HepG2 (cell line): ENCODE results near the gene EEFSEC. TPM values are rescaled to one million over a fixed set of nuclear protein-coding genes. Genes with fewer than 3 reads are reported as not detected.

Source experiments
- ATAC-seq: fragments of 200-7000 bp; cut with Tn5 transposase; 3 replicates; pipeline ENCODE4 v1.9.1; 2020; ENCODE audit warnings: mild to moderate bottlenecking, moderate library complexity
- BruUV-seq: library from RNA; stranded (reverse); fragments of 400-500 nt; replicated peaks from 2 replicates; lab custom pipeline; 2021; lab: Mats Ljungman, UMichigan
- CTCF ChIA-PET: fragments of 300-600 bp; formaldehyde crosslinking; extraction: SDS; loops from one replicate; lab custom pipeline; 2021; ENCODE audit warnings: low total read pairs, inconsistent platforms, low intra/inter-chr PET ratio; lab: Yijun Ruan, JAX
- POLR2A ChIA-PET: fragments of 350-600 bp; sonication (Branson Sonifier 250); formaldehyde crosslinking; loops from one replicate; lab custom pipeline; 2020; ENCODE audit warnings: antibody characterized with exemption, inconsistent platforms; lab: Yijun Ruan, JAX
- DNase-seq: peaks from one replicate; pipeline ENCODE4 v3.0.0-alpha.2; 2015; ENCODE audit warnings: low spot score
- FAIRE-seq: peaks from 3 replicates; lab custom pipeline; 2011; peaks lifted over from hg19 to GRCh38; lab: Jason Lieb, UNC
- H2AFZ ChIP-seq: one replicate; pipeline ENCODE4 v1.6.1; 2011; ENCODE audit warnings: low read length, inconsistent platforms
- H3K27ac ChIP-seq: fragments of 300-600 bp; 3 replicates; pipeline ENCODE4 v1.8.0; 2011; ENCODE audit warnings: mixed run types, mild to moderate bottlenecking, mixed read lengths, low read length, inconsistent platforms; ENCODE audit not compliant: insufficient read depth; ENCODE audit errors: extremely low read length
- H3K27me3 ChIP-seq, 2 experiments: fragments of 200-600 bp in 1 of 2; 2 replicates in 1 of 2; 3 replicates in 1 of 2; pipeline versions ENCODE4 v1.6.0 to v1.8.0; 2011; ENCODE audit warnings: low read length in 2 of 2, mild to moderate bottlenecking in 2 of 2, moderate library complexity in 2 of 2, inconsistent platforms in 1 of 2; ENCODE audit not compliant: insufficient read depth in 2 of 2, control insufficient read depth in 1 of 2
- H3K36me3 ChIP-seq, 2 experiments: fragments of 200-600 bp in 1 of 2; replicated peaks in 1 of 2; 2 replicates in 1 of 2; 3 replicates in 1 of 2; pipeline versions ENCODE4 v1.5.1 to v1.8.0; 2011; ENCODE audit warnings: low read length in 2 of 2, inconsistent platforms in 1 of 2; ENCODE audit not compliant: insufficient read depth in 2 of 2, control insufficient read depth in 1 of 2
- H3K4me1 ChIP-seq: 2 replicates; pipeline ENCODE4 v1.5.1; 2012; ENCODE audit warnings: low read length, inconsistent platforms; ENCODE audit not compliant: insufficient read depth
- H3K4me2 ChIP-seq: 2 replicates; pipeline ENCODE4 v1.6.0; 2011; ENCODE audit warnings: low read depth, low read length, inconsistent platforms
- H3K4me3 ChIP-seq, 3 experiments: fragments of 200-600 bp in 1 of 3; sonication (generic), shearing (Covaris generic) in 1 of 3; replicated peaks in 1 of 3; 2 replicates each; pipeline ENCODE4 v1.5.1; 2011 to 2016; ENCODE audit warnings: low read length in 3 of 3, inconsistent platforms in 2 of 3, low read depth in 2 of 3, mild to moderate bottlenecking in 2 of 3, control low read depth in 1 of 3, mixed read lengths in 1 of 3; ENCODE audit not compliant: insufficient read depth in 1 of 3
- H3K79me2 ChIP-seq: one replicate; pipeline ENCODE4 v1.6.1; 2011; ENCODE audit warnings: low read length, inconsistent platforms; ENCODE audit not compliant: insufficient read depth
- H3K9ac ChIP-seq: 2 replicates; pipeline ENCODE4 v1.6.0; 2011; ENCODE audit warnings: mild to moderate bottlenecking, low read depth, low read length, inconsistent platforms; ENCODE audit not compliant: insufficient read depth
- H3K9me3 ChIP-seq: 2 replicates; pipeline ENCODE4 v1.5.1; 2012; ENCODE audit warnings: mild to moderate bottlenecking, low read length
- H4K20me1 ChIP-seq: 2 replicates; pipeline ENCODE4 v1.6.0; 2011; ENCODE audit warnings: inconsistent platforms, mild to moderate bottlenecking, low read length, moderate library complexity; ENCODE audit not compliant: insufficient read depth
- GZF1 ChIP-seq: sonication (generic); formaldehyde crosslinking; IDR thresholded peaks from 2 replicates; pipeline ENCODE4 v1.5.1; 2020; ENCODE audit warnings: mild to moderate bottlenecking, missing genetic modification reagents
- PRMT3 ChIP-seq: sonication (generic); formaldehyde crosslinking; IDR thresholded peaks from 2 replicates; pipeline ENCODE4 v1.8.1; 2022; ENCODE audit warnings: low read depth, mild to moderate bottlenecking, moderate library complexity, missing genetic modification reagents, borderline replicate concordance
- TBX2 ChIP-seq: sonication (generic); formaldehyde crosslinking; IDR thresholded peaks from 2 replicates; pipeline ENCODE4 v1.5.0; 2020; ENCODE audit warnings: missing genetic modification reagents, mild to moderate bottlenecking, borderline replicate concordance
- TFAP4 ChIP-seq: sonication (generic); IDR thresholded peaks from 2 replicates; pipeline ENCODE4 v1.6.1; 2016; ENCODE audit warnings: low read depth, borderline replicate concordance
- TP53 ChIP-seq: sonication (generic); formaldehyde crosslinking; conservative IDR thresholded peaks from 2 replicates; pipeline ENCODE4 v1.4.0; 2020; ENCODE audit warnings: missing genetic modification reagents
- ZKSCAN5 ChIP-seq: sonication (generic); formaldehyde crosslinking; IDR thresholded peaks from 2 replicates; pipeline ENCODE4 v1.5.1; 2020; ENCODE audit warnings: mild to moderate bottlenecking, missing genetic modification reagents
- ZMAT3 ChIP-seq: sonication (generic); formaldehyde crosslinking; conservative IDR thresholded peaks from 2 replicates; pipeline ENCODE4 v1.7.0; 2021; ENCODE audit warnings: missing genetic modification reagents
- ZNF260 ChIP-seq: sonication (generic); formaldehyde crosslinking; IDR thresholded peaks from 2 replicates; pipeline ENCODE4 v1.4.0; 2020; ENCODE audit warnings: missing genetic modification reagents, low read depth, mild to moderate bottlenecking, borderline replicate concordance
- ZNF430 ChIP-seq: sonication (generic); formaldehyde crosslinking; IDR thresholded peaks from 2 replicates; pipeline ENCODE4 v1.9.0; 2021; ENCODE audit warnings: mild to moderate bottlenecking, missing genetic modification reagents
- ZNF672 ChIP-seq: sonication (generic); formaldehyde crosslinking; IDR thresholded peaks from 2 replicates; pipeline ENCODE4 v1.8.1; 2022; ENCODE audit warnings: missing genetic modification reagents
- ZNF691 ChIP-seq: sonication (generic); formaldehyde crosslinking; IDR thresholded peaks from 2 replicates; pipeline ENCODE4 v1.4.0; 2020; ENCODE audit warnings: missing genetic modification reagents, low read depth, mild to moderate bottlenecking, borderline replicate concordance
- WGBS: methylation state at CpG from one replicate; pipeline ENCODE4 v1.1.6; 2017; ENCODE audit warnings: low lambda C conversion rate; 5-methylcytosine and 5-hydroxymethylcytosine counted together
- in situ Hi-C: cut with HindIII; loops from 2 replicates; pipeline ENCODE4 v1.10.0; 2017; ENCODE audit warnings: low pct_unique_long_range_greater_than_20kb; ENCODE audit not compliant: extremely low pct_ligation_motif_present
- intact Hi-C: fragments of 100-400 bp; cut with micrococcal nuclease; formaldehyde crosslinking; loops from one replicate; pipeline ENCODE4 v1.10.0; 2022; ENCODE audit not compliant: unreplicated experiment
- polyA plus RNA-seq, 8 experiments: library from polyadenylated mRNA; depleted of rRNA in 3 of 8; stranded (reverse) in 7 of 8; unstranded in 1 of 8; fragments of >200 nt; fragmentation: Illumina TruSeq in 4 of 8; extraction: Trizol in 4 of 8; gene quantifications; 2 replicates each; pipeline versions ENCODE4 v1.2.1 to v1.2.3, GENCODE V29; 2011 to 2016; ENCODE audit warnings: low read depth in 4 of 8, missing spikeins in 1 of 8, mixed read lengths in 1 of 8; ENCODE audit not compliant: insufficient read depth in 1 of 8
- total RNA-seq, 5 experiments: library from RNA; depleted of rRNA; stranded (reverse); fragments of >200 nt; fragmentation: Illumina TruSeq; extraction: Trizol; gene quantifications; 2 replicates each; pipeline ENCODE4 v1.2.3, GENCODE V29; 2016; ENCODE audit warnings: low read depth in 1 of 5
- TF ChIP-seq, protein P1 (sequence below): sonication (generic); formaldehyde crosslinking; IDR thresholded peaks from 2 replicates; pipeline ENCODE4 v1.4.0; 2020; ENCODE audit warnings: missing genetic modification reagents, borderline replicate concordance

Gene EEFSEC
- total and polyA plus RNA-seq, 2 of the 13 experiments (the other 11 are each of a cell fraction or from before 2014, with no cell fraction given), result 6.4 to 24.2 TPM

GRCh38 chr3:128195369-128195768, 42.1 kb downstream of the EEFSEC start:
- no peaks in the 10 kb centered on the region for H3K27me3 ChIP-seq
- 97% methylated on average over 5 of the region's 5 CpGs for WGBS
- H3K4me1 ChIP-seq, result peaks cover 32% of the 10 kb centered on the region
- in situ Hi-C loops, result no loop called here
- no peak for FAIRE-seq
- no peaks in the 10 kb centered on the region for H3K9me3 ChIP-seq
- BruUV-seq, result no TSS peak
- no peak overlapping the region for H3K4me3 ChIP-seq
- H3K79me2 ChIP-seq, result peaks cover 10% of the 10 kb centered on the region
- ATAC-seq, result no peak
- H4K20me1 ChIP-seq, result no peaks in the 10 kb centered on the region; the same call in 1 of the 2 replicates
- H3K9ac ChIP-seq, result no peak overlapping the region
- H3K4me2 ChIP-seq, result no peak overlapping the region
- TF ChIP-seq ZNF672 (CRISPR knock-in tag), result no peak
- no peak for TF ChIP-seq TBX2 (CRISPR knock-in tag)
- TF ChIP-seq GZF1, result no peak
- no peak for TF ChIP-seq ZNF691 (CRISPR knock-in tag)
- TF ChIP-seq, protein P1, sequence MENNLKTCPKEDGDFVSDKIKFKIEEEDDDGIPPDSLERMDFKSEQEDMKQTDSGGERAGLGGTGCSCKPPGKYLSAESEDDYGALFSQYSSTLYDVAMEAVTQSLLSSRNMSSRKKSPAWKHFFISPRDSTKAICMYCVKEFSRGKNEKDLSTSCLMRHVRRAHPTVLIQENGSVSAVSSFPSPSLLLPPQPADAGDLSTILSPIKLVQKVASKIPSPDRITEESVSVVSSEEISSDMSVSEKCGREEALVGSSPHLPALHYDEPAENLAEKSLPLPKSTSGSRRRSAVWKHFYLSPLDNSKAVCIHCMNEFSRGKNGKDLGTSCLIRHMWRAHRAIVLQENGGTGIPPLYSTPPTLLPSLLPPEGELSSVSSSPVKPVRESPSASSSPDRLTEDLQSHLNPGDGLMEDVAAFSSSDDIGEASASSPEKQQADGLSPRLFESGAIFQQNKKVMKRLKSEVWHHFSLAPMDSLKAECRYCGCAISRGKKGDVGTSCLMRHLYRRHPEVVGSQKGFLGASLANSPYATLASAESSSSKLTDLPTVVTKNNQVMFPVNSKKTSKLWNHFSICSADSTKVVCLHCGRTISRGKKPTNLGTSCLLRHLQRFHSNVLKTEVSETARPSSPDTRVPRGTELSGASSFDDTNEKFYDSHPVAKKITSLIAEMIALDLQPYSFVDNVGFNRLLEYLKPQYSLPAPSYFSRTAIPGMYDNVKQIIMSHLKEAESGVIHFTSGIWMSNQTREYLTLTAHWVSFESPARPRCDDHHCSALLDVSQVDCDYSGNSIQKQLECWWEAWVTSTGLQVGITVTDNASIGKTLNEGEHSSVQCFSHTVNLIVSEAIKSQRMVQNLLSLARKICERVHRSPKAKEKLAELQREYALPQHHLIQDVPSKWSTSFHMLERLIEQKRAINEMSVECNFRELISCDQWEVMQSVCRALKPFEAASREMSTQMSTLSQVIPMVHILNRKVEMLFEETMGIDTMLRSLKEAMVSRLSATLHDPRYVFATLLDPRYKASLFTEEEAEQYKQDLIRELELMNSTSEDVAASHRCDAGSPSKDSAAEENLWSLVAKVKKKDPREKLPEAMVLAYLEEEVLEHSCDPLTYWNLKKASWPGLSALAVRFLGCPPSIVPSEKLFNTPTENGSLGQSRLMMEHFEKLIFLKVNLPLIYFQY (CRISPR knock-in tag), result no peak
- no peak for TF ChIP-seq ZKSCAN5 (CRISPR knock-in tag)
- no peak for TF ChIP-seq TFAP4
- no peak for TF ChIP-seq PRMT3 (CRISPR knock-in tag)
- TF ChIP-seq TP53, result no peak
- no peak for TF ChIP-seq ZNF430 (CRISPR knock-in tag)
- no peak for TF ChIP-seq ZMAT3 (CRISPR knock-in tag)
- no peak for TF ChIP-seq ZNF260 (CRISPR knock-in tag)
- TF ChIP-seq, all 625 proteins: peak for 0
- no peak for DNase-seq
- peaks cover 3 to 13% of the 10 kb centered on the region in 2 experiments; a peak in 2 of 5 replicates for H3K36me3 ChIP-seq
- intact Hi-C loops, result no loop called here
- H2AFZ ChIP-seq, result no peak overlapping the region
- no peak overlapping the region for H3K27ac ChIP-seq
- ChIA-PET CTCF (no interaction called here), POLR2A (no interaction called here)
